Measurements from ENCODE around the gene TUBA1C.
"Not testable (repeated sequence)": the region's sequence is repeated elsewhere in the genome, so short reads cannot be mapped to it uniquely, and the experiment has no call there.

Gene TUBA1C

DNA sequence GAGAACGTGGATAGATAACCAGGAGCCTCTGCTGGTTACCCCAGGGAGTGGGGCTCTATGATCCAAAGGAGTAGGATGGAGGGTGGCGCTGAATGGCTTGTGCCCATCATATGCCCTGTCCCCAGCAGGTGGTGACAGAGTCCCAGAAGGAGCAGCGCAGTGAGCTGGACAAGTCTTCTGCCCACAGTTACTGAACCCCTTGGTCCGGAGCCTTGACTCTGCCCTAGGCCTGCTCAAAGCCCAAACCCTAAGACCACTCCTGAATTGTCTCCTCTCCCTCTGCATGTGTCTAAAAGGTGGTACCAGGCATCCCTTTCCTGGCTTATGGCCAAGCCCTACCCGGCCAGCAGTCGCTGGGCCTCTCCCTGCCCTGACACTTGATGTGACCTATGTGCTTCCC is 33.3 kb downstream of the TUBA1C start:
- H3K4me3 ChIP-seq (ENCODE audit: low read length): no peak overlapping the region
- H3K36me3 ChIP-seq (ENCODE audit: control insufficient read depth, insufficient read depth, low read length, severe bottlenecking): no peaks in the 10 kb centered on the region
- H3K27me3 ChIP-seq (replicated peaks; ENCODE audit: control insufficient read depth, insufficient read depth, low read length): peaks cover 55% of the 10 kb centered on the region
- no peak for DNase-seq (ENCODE audit: low read depth)
- no peaks in the 10 kb centered on the region for H3K9me3 ChIP-seq (ENCODE audit: control insufficient read depth, low read length)
- peaks cover 3% of the 10 kb centered on the region for H3K4me1 ChIP-seq (ENCODE audit: control insufficient read depth, insufficient read depth, low read length)
- H3K9ac ChIP-seq (ENCODE audit: low read length): no peak overlapping the region

DNA sequence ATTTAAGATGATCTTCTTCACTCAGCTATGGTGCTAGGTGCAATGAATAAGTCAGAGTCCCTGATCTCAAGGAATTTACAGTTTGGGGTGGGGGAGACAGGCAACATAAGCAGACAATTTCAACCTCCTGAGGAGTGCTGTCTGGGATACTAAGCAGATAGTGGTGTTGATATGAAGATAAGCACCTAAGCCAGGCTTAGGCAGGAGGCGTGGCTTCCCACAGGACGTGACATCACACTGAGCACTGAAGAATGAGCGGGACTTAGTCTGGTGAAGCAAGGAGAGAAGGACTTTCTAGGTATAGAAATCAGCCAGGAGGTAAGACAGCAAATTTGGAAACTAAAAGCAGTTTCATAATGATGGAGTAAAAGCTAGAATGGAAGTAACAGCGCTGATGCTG is 36.9 kb downstream of the TUBA1C start:
- Histone ChIP-seq H3K9ac (ENCODE audit: low read length) (no peak overlapping the region), H3K9me3 (ENCODE audit: control insufficient read depth, low read length) (no peaks in the 10 kb centered on the region), H3K36me3 (ENCODE audit: control insufficient read depth, insufficient read depth, low read length, severe bottlenecking) (no peaks in the 10 kb centered on the region), H3K4me1 (ENCODE audit: control insufficient read depth, insufficient read depth, low read length) (peaks cover 3% of the 10 kb centered on the region), H3K27me3 (replicated peaks; ENCODE audit: control insufficient read depth, insufficient read depth, low read length) (peaks cover 37% of the 10 kb centered on the region), H3K4me3 (ENCODE audit: low read length) (no peak overlapping the region)
- DNase-seq (ENCODE audit: low read depth): no peak

DNA sequence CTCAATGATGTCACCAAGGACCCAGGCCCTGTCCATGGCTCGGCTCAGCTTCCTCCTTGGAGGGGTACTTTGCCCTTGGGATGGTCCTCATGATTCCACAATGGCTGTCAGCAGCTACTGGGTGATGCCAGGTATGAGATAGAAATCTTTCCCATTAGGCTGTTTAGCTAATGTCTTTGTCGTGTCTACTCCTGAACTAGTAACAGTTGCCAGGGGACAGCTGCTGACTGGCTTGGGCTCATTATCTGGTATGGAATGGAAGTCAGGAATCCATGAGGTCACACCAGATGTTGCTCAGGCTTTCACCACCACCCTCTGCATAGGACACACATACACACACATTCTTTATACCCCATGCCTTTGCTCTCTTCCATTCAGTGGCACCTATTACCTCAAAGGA is 39.3 kb downstream of the TUBA1C start:
- peak; percentile 37 for DNase-seq (ENCODE audit: low read depth)
- peaks cover 23% of the 10 kb centered on the region for H3K27me3 ChIP-seq (replicated peaks; ENCODE audit: control insufficient read depth, insufficient read depth, low read length)
- no peak overlapping the region for H3K4me3 ChIP-seq (ENCODE audit: low read length)
- H3K4me1 ChIP-seq (ENCODE audit: control insufficient read depth, insufficient read depth, low read length): no peaks in the 10 kb centered on the region
- H3K9me3 ChIP-seq (ENCODE audit: control insufficient read depth, low read length): no peaks in the 10 kb centered on the region
- no peaks in the 10 kb centered on the region for H3K36me3 ChIP-seq (ENCODE audit: control insufficient read depth, insufficient read depth, low read length, severe bottlenecking)
- H3K9ac ChIP-seq (ENCODE audit: low read length): no peak overlapping the region

DNA sequence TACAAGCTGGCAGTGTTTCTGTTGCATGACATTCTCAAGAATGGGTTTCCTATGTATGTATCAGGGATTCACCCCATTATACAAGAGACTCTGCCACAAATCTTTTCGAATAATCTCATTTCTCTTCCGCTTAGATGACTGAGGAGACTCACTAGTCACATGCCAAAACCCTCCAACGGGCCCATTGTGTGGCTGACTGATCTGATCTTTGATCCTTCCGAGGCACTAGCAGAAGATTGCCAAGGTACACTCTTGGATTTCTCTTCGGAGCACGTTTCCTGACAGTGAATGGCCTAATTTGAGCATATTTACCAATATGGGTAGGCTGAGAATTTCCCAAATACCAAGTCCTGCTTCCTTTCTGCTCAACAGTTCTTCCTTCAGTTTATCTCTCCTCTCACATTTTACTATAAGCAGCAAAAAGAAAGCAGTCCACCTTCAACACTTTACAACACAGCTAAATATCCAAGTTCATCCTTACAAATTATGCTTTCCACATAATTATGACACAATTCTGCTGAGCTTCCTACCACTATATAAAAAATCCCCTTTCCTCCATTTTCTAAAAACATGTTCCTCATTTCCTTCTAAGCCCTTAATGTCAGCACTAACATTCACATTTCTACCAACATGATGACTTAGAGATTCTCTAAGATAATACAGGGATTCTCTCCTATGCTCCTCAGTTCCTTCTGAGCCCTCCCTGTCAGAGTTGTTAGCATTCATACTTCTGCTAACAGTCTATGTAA is 41.1 kb downstream of the TUBA1C start:
- Histone ChIP-seq H3K4me3 (ENCODE audit: low read length) (no peak overlapping the region), H3K36me3 (ENCODE audit: control insufficient read depth, insufficient read depth, low read length, severe bottlenecking) (no peaks in the 10 kb centered on the region)

DNA sequence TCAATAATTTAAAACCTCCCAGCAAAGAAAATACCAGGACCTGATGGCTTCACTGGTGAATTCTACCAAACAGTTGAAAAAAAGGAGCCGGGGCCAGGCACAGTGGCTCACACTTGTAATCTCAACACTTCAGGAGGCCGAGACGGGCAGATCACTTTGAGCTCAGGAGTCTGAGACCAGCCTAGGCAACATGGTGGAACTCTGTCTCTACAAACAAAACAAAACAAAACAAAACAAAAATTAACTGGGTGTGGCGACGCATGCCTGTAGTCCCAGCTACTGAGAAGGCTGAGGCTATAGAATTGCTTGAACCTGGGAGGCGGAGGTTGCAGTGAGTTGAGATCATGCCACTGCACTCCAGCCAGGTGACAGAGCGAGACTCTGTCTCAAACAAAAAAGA is 44.5 kb downstream of the TUBA1C start:
- Histone ChIP-seq H3K4me3 (ENCODE audit: low read length) (no peak overlapping the region), H3K4me1 (ENCODE audit: control insufficient read depth, insufficient read depth, low read length) (no peaks in the 10 kb centered on the region), H3K27me3 (replicated peaks; ENCODE audit: control insufficient read depth, insufficient read depth, low read length) (peaks cover 5% of the 10 kb centered on the region), H3K9me3 (ENCODE audit: control insufficient read depth, low read length) (no peaks in the 10 kb centered on the region), H3K36me3 (ENCODE audit: control insufficient read depth, insufficient read depth, low read length, severe bottlenecking) (no peaks in the 10 kb centered on the region), H3K9ac (ENCODE audit: low read length) (no peak overlapping the region)
- no peak for DNase-seq (ENCODE audit: low read depth)

More for the DNA sequence above, 41.1 kb downstream of the TUBA1C start:
- H3K9me3 ChIP-seq (ENCODE audit: control insufficient read depth, low read length): no peaks in the 10 kb centered on the region
- peaks cover 23% of the 10 kb centered on the region for H3K27me3 ChIP-seq (replicated peaks; ENCODE audit: control insufficient read depth, insufficient read depth, low read length)
- no peaks in the 10 kb centered on the region for H3K4me1 ChIP-seq (ENCODE audit: control insufficient read depth, insufficient read depth, low read length)
- no peak for DNase-seq (ENCODE audit: low read depth)
- H3K9ac ChIP-seq (ENCODE audit: low read length): no peak overlapping the region

DNA sequence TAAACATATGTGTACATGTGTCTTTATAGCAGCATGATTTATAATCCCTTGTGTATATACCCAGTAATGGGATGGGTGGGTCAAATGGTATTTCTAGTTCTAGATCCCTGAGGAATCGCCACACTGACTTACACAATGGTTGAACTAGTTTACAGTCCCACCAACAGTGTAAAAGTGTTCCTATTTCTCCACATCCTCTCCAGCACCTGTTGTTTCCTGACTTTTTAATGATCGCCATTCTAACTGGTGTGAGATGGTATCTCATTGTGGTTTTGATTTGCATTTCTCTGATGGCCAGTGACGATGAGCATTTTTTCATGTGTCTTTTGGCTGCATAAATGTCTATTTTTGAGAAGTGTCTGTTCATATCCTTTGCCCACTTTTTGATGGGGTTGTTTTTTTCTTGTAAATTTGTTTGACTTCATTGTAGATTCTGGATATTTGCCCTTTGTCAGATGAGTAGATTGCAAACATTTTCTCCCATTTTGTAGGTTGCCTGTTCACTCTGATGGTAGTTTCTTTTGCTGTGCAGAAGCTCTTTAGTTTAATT is 45.6 kb downstream of the TUBA1C start:
- not testable (repeated sequence) for H3K4me3 ChIP-seq (ENCODE audit: low read length); H3K9ac ChIP-seq (ENCODE audit: low read length); H3K4me1 ChIP-seq (ENCODE audit: control insufficient read depth, insufficient read depth, low read length); H3K9me3 ChIP-seq (ENCODE audit: control insufficient read depth, low read length); DNase-seq (ENCODE audit: low read depth); H3K36me3 ChIP-seq (ENCODE audit: control insufficient read depth, insufficient read depth, low read length, severe bottlenecking); H3K27me3 ChIP-seq (replicated peaks; ENCODE audit: control insufficient read depth, insufficient read depth, low read length)

DNA sequence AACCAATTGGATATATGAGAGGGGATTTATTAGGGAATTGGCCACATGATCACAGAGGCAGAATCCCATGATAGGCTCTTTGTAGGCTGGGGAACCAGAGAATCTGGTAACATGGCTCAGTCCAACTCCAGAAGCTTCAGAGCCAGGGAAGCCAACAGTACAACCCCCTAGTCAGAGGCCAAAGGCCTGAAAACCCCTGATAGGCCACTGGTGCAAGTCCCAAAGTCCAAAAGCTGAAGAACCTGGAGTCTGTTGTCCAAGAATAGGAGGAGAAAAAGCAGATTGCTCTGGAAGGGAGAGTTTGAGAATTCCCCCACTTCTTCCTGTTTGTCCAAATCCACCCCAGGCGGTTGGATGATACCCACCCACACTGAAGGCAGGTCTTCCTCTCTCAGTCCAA is 49.9 kb downstream of the TUBA1C start:
- Histone ChIP-seq H3K4me1 (ENCODE audit: control insufficient read depth, insufficient read depth, low read length) (no peaks in the 10 kb centered on the region), H3K9me3 (ENCODE audit: control insufficient read depth, low read length) (no peaks in the 10 kb centered on the region), H3K27me3 (replicated peaks; ENCODE audit: control insufficient read depth, insufficient read depth, low read length) (no peaks in the 10 kb centered on the region), H3K4me3 (ENCODE audit: low read length) (no peak overlapping the region), H3K9ac (ENCODE audit: low read length) (no peak overlapping the region), H3K36me3 (ENCODE audit: control insufficient read depth, insufficient read depth, low read length, severe bottlenecking) (no peaks in the 10 kb centered on the region)
- no peak for DNase-seq (ENCODE audit: low read depth)

DNA sequence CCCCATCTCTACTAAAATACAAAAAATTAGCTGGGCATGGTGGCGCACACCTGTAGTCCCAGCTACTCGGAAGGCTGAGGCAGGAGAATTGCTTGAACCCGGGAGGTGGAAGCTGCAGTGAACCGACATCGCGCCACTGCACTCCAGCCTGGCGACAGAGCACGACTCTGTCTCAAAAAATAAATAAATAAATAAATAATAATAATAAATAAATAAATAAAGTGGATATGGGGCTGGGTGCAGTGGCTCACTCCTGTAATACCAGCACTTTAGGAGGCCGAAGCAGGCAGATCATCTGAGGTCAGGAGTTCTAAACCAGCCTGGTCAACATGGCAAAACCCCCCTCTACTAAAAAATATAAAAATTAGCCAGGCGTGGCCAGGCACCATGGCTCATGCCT is 52.2 kb downstream of the TUBA1C start:
- H3K9ac ChIP-seq (ENCODE audit: low read length); H3K27me3 ChIP-seq (replicated peaks; ENCODE audit: control insufficient read depth, insufficient read depth, low read length); DNase-seq (ENCODE audit: low read depth); H3K9me3 ChIP-seq (ENCODE audit: control insufficient read depth, low read length); H3K36me3 ChIP-seq (ENCODE audit: control insufficient read depth, insufficient read depth, low read length, severe bottlenecking); H3K4me3 ChIP-seq (ENCODE audit: low read length); H3K4me1 ChIP-seq (ENCODE audit: control insufficient read depth, insufficient read depth, low read length): not testable (repeated sequence)

DNA sequence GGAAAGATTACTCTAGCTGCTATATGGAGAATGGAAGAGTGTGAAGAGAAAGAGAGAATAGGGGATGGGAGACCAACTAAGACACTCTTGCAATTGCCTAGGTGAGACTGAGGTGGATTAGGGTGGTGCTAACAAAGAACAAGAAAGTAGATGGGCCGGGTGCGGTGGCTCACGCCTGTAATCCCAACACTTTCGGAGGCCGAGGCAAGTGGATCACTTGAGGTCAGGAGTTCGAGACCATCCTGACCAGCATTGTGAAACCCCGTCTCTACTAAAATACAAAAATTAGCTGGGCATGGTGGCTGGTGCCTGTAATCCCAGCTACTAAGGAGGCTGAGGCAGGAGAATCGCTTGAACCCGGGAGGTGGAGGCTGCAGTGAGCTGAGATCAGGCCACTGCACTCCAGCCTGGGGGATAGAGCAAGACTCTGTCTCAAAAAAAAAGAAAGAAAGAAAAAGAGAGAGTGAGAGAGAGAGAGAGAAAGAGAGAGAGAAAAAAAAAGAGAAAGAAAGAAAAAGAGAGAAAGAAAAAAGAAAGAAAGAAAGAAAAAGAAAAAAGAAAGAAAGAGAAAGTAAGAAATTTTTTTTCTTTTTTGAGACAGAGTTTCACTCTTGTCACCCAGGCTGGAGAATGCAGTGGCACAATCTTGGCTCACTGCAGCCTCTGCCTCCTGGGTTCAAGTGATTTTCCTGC is 55.7 kb downstream of the TUBA1C start:
- not testable (repeated sequence) for H3K36me3 ChIP-seq (ENCODE audit: control insufficient read depth, insufficient read depth, low read length, severe bottlenecking); H3K9ac ChIP-seq (ENCODE audit: low read length); H3K27me3 ChIP-seq (replicated peaks; ENCODE audit: control insufficient read depth, insufficient read depth, low read length); H3K4me3 ChIP-seq (ENCODE audit: low read length); H3K9me3 ChIP-seq (ENCODE audit: control insufficient read depth, low read length); H3K4me1 ChIP-seq (ENCODE audit: control insufficient read depth, insufficient read depth, low read length); DNase-seq (ENCODE audit: low read depth)

DNA sequence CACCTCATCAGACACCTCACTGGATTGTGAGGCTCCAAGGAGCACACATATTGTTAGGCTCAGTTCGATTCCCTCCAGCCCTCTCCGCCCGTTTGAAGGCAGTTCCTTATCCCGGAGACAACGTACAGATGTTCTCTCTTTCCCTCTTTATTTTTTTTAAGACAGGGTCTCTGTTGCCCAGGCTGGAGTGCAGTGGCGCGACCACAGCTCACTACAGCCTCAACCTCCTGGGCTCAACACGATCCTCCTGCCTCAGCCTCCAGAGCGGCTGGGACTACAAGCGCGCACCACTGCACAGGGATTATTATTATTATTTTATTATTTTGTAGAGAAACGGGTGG is 57.5 kb downstream of the TUBA1C start:
- Histone ChIP-seq H3K9ac (ENCODE audit: low read length) (peak overlapping the region; percentile 88), H3K4me1 (ENCODE audit: control insufficient read depth, insufficient read depth, low read length) (peaks cover 10% of the 10 kb centered on the region), H3K36me3 (ENCODE audit: control insufficient read depth, insufficient read depth, low read length, severe bottlenecking) (no peaks in the 10 kb centered on the region), H3K27me3 (replicated peaks; ENCODE audit: control insufficient read depth, insufficient read depth, low read length) (no peaks in the 10 kb centered on the region), H3K9me3 (ENCODE audit: control insufficient read depth, low read length) (no peaks in the 10 kb centered on the region), H3K4me3 (ENCODE audit: low read length) (peak overlapping the region; percentile 89)
- DNase-seq (ENCODE audit: low read depth): no peak

DNA sequence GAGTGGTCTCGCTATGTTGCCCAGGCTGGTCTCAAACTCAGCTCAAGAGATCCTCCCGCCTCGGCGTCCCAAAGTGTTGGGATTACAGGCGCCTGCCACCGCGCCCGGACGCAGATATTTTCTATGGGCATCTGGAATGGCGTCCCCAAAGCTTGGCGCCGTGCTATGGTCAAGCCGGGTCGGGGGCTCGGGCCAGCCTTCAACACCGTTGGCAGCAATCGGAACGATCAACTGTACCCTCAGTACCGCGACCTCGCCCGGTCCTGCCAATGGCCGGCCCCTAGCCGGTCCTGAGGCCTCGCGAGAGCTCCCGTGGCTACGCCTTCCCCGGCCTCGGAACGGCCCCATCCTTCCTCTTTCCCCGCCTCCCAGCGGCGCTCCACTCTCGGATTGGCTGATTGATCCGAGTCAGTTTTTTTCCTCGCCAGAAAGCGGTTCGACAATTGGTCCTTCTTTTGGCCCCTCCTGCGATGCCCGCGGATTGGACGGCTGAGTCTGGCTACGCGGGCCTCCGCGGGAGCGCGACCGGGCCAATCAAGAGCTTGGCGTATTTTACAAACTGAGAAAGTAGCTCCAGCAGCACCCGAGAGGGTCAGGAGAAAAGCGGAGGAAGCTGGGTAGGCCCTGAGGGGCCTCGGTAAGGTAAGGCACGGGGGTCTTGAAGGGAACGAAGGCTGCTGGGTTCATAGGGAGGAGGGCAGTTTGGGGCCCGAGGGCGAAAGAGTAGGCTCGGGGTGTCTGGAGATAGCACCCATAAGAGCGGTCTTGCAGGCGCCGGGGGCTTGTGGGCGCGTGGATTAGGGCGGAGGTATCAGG is 58.0 kb downstream of the TUBA1C start, which contains the start of gene TROAP:
TROAP (plus strand) TSS at position 548 of the 816 bp plus-strand sequence. CDS start 354 bp downstream, outside the sequence.
- DNase-seq (ENCODE audit: low read depth): peak; percentile 100
- H3K4me1 ChIP-seq (ENCODE audit: control insufficient read depth, insufficient read depth, low read length): peaks cover 10% of the 10 kb centered on the region
- no peaks in the 10 kb centered on the region for H3K36me3 ChIP-seq (ENCODE audit: control insufficient read depth, insufficient read depth, low read length, severe bottlenecking)
- H3K9ac ChIP-seq (ENCODE audit: low read length): peak within 1 kb of the TSS; percentile 88
- no peaks in the 10 kb centered on the region for H3K27me3 ChIP-seq (replicated peaks; ENCODE audit: control insufficient read depth, insufficient read depth, low read length)
- no peaks in the 10 kb centered on the region for H3K9me3 ChIP-seq (ENCODE audit: control insufficient read depth, low read length)
- H3K4me3 ChIP-seq (ENCODE audit: low read length): peak within 1 kb of the TSS; percentile 89

Data from adipocyte (in vitro differentiated cells).